ENCODE measurements around the gene PKP4.

PKP4 gene

GRCh38 chr2:158685646-158686045, 228.9 kb downstream of the PKP4 start:
- no peaks in the 10 kb centered on the region for H4K20me1 ChIP-seq (ENCODE audit: insufficient read depth, low read length)
- no peaks in the 10 kb centered on the region for H3K36me3 ChIP-seq (ENCODE audit: insufficient read depth, low read length)
- ATAC-seq (ENCODE audit: insufficient read depth, low read depth) (no peak), DNase-seq (no peak)
- no peak overlapping the region for H2AFZ ChIP-seq (ENCODE audit: low read depth, low read length)
- H3K79me2 ChIP-seq (ENCODE audit: insufficient read depth, low read length), result no peaks in the 10 kb centered on the region
- H3K4me3 ChIP-seq (ENCODE audit: low read depth in 1 of 2, low read length in 2 of 2), result no peak overlapping the region
- no peak overlapping the region for H3K4me2 ChIP-seq (ENCODE audit: insufficient read depth, low read length)
- H3K4me1 ChIP-seq (ENCODE audit: insufficient read depth, low read length), result no peaks in the 10 kb centered on the region
- no peaks in the 10 kb centered on the region for H3K9me3 ChIP-seq (ENCODE audit: insufficient read depth, low read length, severe bottlenecking)
- no peak overlapping the region for H3K9ac ChIP-seq (ENCODE audit: low read depth, low read length)
- TF ChIP-seq EZH2 (IDR thresholded peaks at IDR 0.05; ENCODE audit: borderline replicate concordance, low read depth, low read length, severe bottlenecking), result no peak
- H3K27me3 ChIP-seq (ENCODE audit: insufficient read depth, low read length, poor library complexity), result no peaks in the 10 kb centered on the region
- H3K27ac ChIP-seq (ENCODE audit: low read length), result no peak overlapping the region

GRCh38 chr2:158686210-158686691, 229.5 kb downstream of the PKP4 start:
- Histone ChIP-seq H3K27me3 (ENCODE audit: insufficient read depth, low read length, poor library complexity) (no peaks in the 10 kb centered on the region), H2AFZ (ENCODE audit: low read depth, low read length) (no peak overlapping the region), H3K4me3 (ENCODE audit: low read depth in 1 of 2, low read length in 2 of 2) (no peak overlapping the region), H3K36me3 (ENCODE audit: insufficient read depth, low read length) (no peaks in the 10 kb centered on the region), H3K9ac (ENCODE audit: low read depth, low read length) (no peak overlapping the region), H4K20me1 (ENCODE audit: insufficient read depth, low read length) (no peaks in the 10 kb centered on the region), H3K27ac (ENCODE audit: low read length) (no peak overlapping the region), H3K4me1 (ENCODE audit: insufficient read depth, low read length) (no peaks in the 10 kb centered on the region), H3K4me2 (ENCODE audit: insufficient read depth, low read length) (no peak overlapping the region), H3K9me3 (ENCODE audit: insufficient read depth, low read length, severe bottlenecking) (no peaks in the 10 kb centered on the region), H3K79me2 (ENCODE audit: insufficient read depth, low read length) (no peaks in the 10 kb centered on the region)
- TF ChIP-seq, protein P1, sequence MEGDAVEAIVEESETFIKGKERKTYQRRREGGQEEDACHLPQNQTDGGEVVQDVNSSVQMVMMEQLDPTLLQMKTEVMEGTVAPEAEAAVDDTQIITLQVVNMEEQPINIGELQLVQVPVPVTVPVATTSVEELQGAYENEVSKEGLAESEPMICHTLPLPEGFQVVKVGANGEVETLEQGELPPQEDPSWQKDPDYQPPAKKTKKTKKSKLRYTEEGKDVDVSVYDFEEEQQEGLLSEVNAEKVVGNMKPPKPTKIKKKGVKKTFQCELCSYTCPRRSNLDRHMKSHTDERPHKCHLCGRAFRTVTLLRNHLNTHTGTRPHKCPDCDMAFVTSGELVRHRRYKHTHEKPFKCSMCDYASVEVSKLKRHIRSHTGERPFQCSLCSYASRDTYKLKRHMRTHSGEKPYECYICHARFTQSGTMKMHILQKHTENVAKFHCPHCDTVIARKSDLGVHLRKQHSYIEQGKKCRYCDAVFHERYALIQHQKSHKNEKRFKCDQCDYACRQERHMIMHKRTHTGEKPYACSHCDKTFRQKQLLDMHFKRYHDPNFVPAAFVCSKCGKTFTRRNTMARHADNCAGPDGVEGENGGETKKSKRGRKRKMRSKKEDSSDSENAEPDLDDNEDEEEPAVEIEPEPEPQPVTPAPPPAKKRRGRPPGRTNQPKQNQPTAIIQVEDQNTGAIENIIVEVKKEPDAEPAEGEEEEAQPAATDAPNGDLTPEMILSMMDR (IDR thresholded peaks at IDR 0.05; ENCODE audit: borderline replicate concordance, extremely low read depth, low read length, poor library complexity, severe bottlenecking), result no peak
- TF ChIP-seq EZH2 (IDR thresholded peaks at IDR 0.05; ENCODE audit: borderline replicate concordance, low read depth, low read length, severe bottlenecking), result no peak
- DNase-seq (no peak), ATAC-seq (ENCODE audit: insufficient read depth, low read depth) (no peak)

- no peaks in the 10 kb centered on the region for H3K36me3 ChIP-seq (ENCODE audit: insufficient read depth, low read length)
- no peak overlapping the region for H3K4me3 ChIP-seq (ENCODE audit: low read depth in 1 of 2, low read length in 2 of 2)
- H3K9ac ChIP-seq (ENCODE audit: low read depth, low read length), result no peak overlapping the region
- TF ChIP-seq, protein P1 (IDR thresholded peaks at IDR 0.05; ENCODE audit: borderline replicate concordance, extremely low read depth, low read length, poor library complexity, severe bottlenecking), result no peak
- TF ChIP-seq EZH2 (IDR thresholded peaks at IDR 0.05; ENCODE audit: borderline replicate concordance, low read depth, low read length, severe bottlenecking), result no peak
- no peaks in the 10 kb centered on the region for H3K9me3 ChIP-seq (ENCODE audit: insufficient read depth, low read length, severe bottlenecking)
- H3K4me1 ChIP-seq (ENCODE audit: insufficient read depth, low read length), result no peaks in the 10 kb centered on the region
- no peak for ATAC-seq (ENCODE audit: insufficient read depth, low read depth)
- H3K27ac ChIP-seq (ENCODE audit: low read length), result no peak overlapping the region
- H3K79me2 ChIP-seq (ENCODE audit: insufficient read depth, low read length), result no peaks in the 10 kb centered on the region
- no peaks in the 10 kb centered on the region for H3K27me3 ChIP-seq (ENCODE audit: insufficient read depth, low read length, poor library complexity)
- DNase-seq, result no peak
- no peak overlapping the region for H3K4me2 ChIP-seq (ENCODE audit: insufficient read depth, low read length)
- H4K20me1 ChIP-seq (ENCODE audit: insufficient read depth, low read length), result no peaks in the 10 kb centered on the region
- H2AFZ ChIP-seq (ENCODE audit: low read depth, low read length), result no peak overlapping the region
Observed at GRCh38 chr2:158687315-158687714, 230.6 kb downstream of the PKP4 start.

DNA sequence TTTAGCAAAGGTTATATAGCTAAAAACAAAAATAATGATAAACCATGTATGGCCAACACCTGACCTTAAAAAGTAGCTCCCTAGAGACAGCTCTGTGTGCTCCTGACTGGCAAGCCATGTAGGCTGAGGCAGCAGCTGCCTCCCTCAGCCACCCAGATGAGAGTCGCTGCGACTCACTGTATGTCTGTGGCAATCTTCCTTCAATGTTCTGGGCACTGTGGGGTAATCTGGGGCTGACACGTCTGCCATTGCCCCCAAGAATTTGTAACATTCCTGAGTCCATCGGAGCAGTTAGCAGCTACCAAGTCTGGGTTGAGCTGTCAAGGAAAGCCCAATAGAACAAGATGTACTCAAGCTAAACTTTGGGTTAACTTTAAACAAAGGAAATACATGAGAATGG, 232.0 kb downstream of the PKP4 start:
- ATAC-seq (ENCODE audit: insufficient read depth, low read depth) (no peak), DNase-seq (no peak)
- Histone ChIP-seq H3K9ac (ENCODE audit: low read depth, low read length) (no peak overlapping the region), H3K9me3 (ENCODE audit: insufficient read depth, low read length, severe bottlenecking) (no peaks in the 10 kb centered on the region), H3K36me3 (ENCODE audit: insufficient read depth, low read length) (no peaks in the 10 kb centered on the region), H3K27ac (ENCODE audit: low read length) (no peak overlapping the region), H3K4me2 (ENCODE audit: insufficient read depth, low read length) (no peak overlapping the region), H3K79me2 (ENCODE audit: insufficient read depth, low read length) (no peaks in the 10 kb centered on the region), H4K20me1 (ENCODE audit: insufficient read depth, low read length) (no peaks in the 10 kb centered on the region), H3K4me3 (ENCODE audit: low read depth in 1 of 2, low read length in 2 of 2) (no peak overlapping the region), H2AFZ (ENCODE audit: low read depth, low read length) (no peak overlapping the region), H3K27me3 (ENCODE audit: insufficient read depth, low read length, poor library complexity) (no peaks in the 10 kb centered on the region), H3K4me1 (ENCODE audit: insufficient read depth, low read length) (no peaks in the 10 kb centered on the region)
- TF ChIP-seq EZH2 (IDR thresholded peaks at IDR 0.05; ENCODE audit: borderline replicate concordance, low read depth, low read length, severe bottlenecking), result no peak
- TF ChIP-seq, protein P1 (IDR thresholded peaks at IDR 0.05; ENCODE audit: borderline replicate concordance, extremely low read depth, low read length, poor library complexity, severe bottlenecking), result no peak
